Stimulated activated naive B cell treated with anti-CD40 and anti-IgM and Interleukin-4, amounts not matched to agents 10 μg/mL and 1 μg/mL and 100 μg/mL, for 72 hours (primary cell): ENCODE measurements around the gene GLI3.

ENCODE experiments used
- ATAC-seq, 2 donors: fragments of 150-1000 bp; cut with Tn5 transposase; replicated peaks; 2 replicates each; pipeline ENCODE4 v1.10.0; 2021; ENCODE audit warnings: moderate library complexity in 1 of 2
- DNase-seq: peaks from one replicate; pipeline ENCODE4 v3.0.0; 2021
- H3K27ac Mint-ChIP-seq: one replicate; pipeline ENCODE4 v1.8.0; 2022; ENCODE audit warnings: mild to moderate bottlenecking, mixed read lengths
- H3K27me3 Mint-ChIP-seq, 2 donors: one replicate each; pipeline ENCODE4 v1.8.0; 2022; ENCODE audit warnings: mixed read lengths in 2 of 2
- H3K36me3 Mint-ChIP-seq, 2 donors: one replicate each; pipeline ENCODE4 v1.8.0; 2022; ENCODE audit warnings: mixed read lengths in 2 of 2, mild to moderate bottlenecking in 1 of 2
- H3K4me1 Mint-ChIP-seq, 2 donors: one replicate each; pipeline ENCODE4 v1.8.0; 2022; ENCODE audit warnings: mixed read lengths in 2 of 2, mild to moderate bottlenecking in 1 of 2
- H3K4me3 Mint-ChIP-seq, 2 donors: one replicate each; pipeline ENCODE4 v1.8.0; 2022; ENCODE audit warnings: mild to moderate bottlenecking in 2 of 2, mixed read lengths in 2 of 2, moderate library complexity in 1 of 2
- H3K9me3 Mint-ChIP-seq, 2 donors: one replicate each; pipeline ENCODE4 v1.8.0; 2022; ENCODE audit warnings: mixed read lengths in 2 of 2, mild to moderate bottlenecking in 1 of 2

Gene GLI3

GRCh38 chr7:42236976-42237810 lies at the start of gene GLI3:
GLI3 (minus strand) TSS chr7:42237209; CDS start chr7:42223253, 13,956 bp downstream.
- Mint-ChIP-seq H3K36me3 (peaks cover 0 to 4% of the 10 kb centered on the region in 2 donors), H3K4me3 (peak within 1 kb of the TSS; percentile 85 to 91), H3K4me1 (peaks cover 12 to 20% of the 10 kb centered on the region in 2 donors), H3K27me3 (peaks cover 59 to 81% of the 10 kb centered on the region in 2 donors), H3K27ac (peak within 1 kb of the TSS; percentile 75), H3K9me3 (no peaks in the 10 kb centered on the region)
- peak; percentile 71 to 76 for ATAC-seq
- DNase-seq, result peak; percentile 8

DNA sequence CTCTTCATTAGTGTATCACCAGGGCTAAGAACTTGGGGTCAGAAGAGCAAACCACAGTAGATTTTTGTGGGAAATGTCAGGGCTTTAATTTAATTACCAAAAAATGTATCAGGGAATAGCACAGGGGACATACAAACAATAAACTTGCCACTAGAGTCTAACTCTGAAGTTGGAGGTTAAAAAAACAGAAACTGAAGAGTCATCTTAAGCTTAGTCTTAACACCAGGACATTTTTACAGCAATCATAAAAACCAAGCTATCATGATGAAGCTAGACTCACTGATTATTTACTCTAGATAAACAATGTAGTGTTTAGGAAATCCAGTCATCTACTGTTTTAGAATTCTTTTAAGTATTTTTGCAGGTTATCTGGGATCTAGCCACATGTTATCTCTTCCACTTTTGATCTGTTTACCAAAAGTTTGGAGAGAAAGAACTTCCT lies 48.4 kb upstream of the GLI3 start:
- DNase-seq (no peak), ATAC-seq (no peak)
- H3K4me1 Mint-ChIP-seq, result no peaks in the 10 kb centered on the region
- H3K4me3 Mint-ChIP-seq, result no peak overlapping the region
- peaks cover 5 to 7% of the 10 kb centered on the region in 2 donors for H3K27me3 Mint-ChIP-seq
- H3K27ac Mint-ChIP-seq, result no peak overlapping the region
- no peaks in the 10 kb centered on the region for H3K36me3 Mint-ChIP-seq
- H3K9me3 Mint-ChIP-seq, result no peaks in the 10 kb centered on the region

- no peak for DNase-seq
- H3K27me3 Mint-ChIP-seq, result peaks cover 5 to 13% of the 10 kb centered on the region in 2 donors
- no peak overlapping the region for H3K27ac Mint-ChIP-seq
- no peaks in the 10 kb centered on the region for H3K36me3 Mint-ChIP-seq
- no peaks in the 10 kb centered on the region for H3K9me3 Mint-ChIP-seq
- H3K4me3 Mint-ChIP-seq, result no peak overlapping the region
- H3K4me1 Mint-ChIP-seq, result no peaks in the 10 kb centered on the region
- no peak for ATAC-seq
These were observed 46.5 kb upstream of the GLI3 start for GRCh38 chr7:42283553-42283952.

DNA sequence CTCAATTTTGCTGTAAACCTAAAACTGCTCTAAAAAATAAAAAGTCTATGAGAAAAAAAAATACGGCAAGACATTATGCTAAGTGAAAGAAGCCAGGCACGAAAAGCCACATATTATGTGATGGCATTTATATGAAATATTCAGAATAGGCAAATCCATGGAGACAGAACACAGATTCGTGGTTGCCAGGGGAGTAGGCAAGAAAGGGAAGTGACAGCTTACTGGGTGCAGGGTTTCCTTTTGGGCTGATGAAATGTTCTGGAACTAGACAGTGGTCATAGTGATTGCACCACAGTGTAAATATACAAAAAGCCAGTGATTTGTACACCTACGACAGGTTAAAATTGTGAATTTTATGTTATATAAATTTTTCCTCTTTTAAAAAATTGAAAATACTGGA lies 41.3 kb upstream of the GLI3 start:
- no peak for DNase-seq
- Mint-ChIP-seq H3K4me1 (no peaks in the 10 kb centered on the region), H3K27me3 (peaks cover 5% of the 10 kb centered on the region in 2 donors), H3K36me3 (no peaks in the 10 kb centered on the region), H3K9me3 (no peaks in the 10 kb centered on the region), H3K27ac (no peak overlapping the region), H3K4me3 (no peak overlapping the region)
- no peak for ATAC-seq

GRCh38 chr7:42274053-42274452 lies 37.0 kb upstream of the GLI3 start:
- Mint-ChIP-seq H3K4me1 (peaks cover 2 to 7% of the 10 kb centered on the region in 2 donors), H3K27ac (no peak overlapping the region), H3K4me3 (no peak overlapping the region), H3K27me3 (peaks cover 0 to 5% of the 10 kb centered on the region in 2 donors), H3K36me3 (no peaks in the 10 kb centered on the region), H3K9me3 (no peaks in the 10 kb centered on the region)
- DNase-seq (no peak), ATAC-seq (no peak)

DNA sequence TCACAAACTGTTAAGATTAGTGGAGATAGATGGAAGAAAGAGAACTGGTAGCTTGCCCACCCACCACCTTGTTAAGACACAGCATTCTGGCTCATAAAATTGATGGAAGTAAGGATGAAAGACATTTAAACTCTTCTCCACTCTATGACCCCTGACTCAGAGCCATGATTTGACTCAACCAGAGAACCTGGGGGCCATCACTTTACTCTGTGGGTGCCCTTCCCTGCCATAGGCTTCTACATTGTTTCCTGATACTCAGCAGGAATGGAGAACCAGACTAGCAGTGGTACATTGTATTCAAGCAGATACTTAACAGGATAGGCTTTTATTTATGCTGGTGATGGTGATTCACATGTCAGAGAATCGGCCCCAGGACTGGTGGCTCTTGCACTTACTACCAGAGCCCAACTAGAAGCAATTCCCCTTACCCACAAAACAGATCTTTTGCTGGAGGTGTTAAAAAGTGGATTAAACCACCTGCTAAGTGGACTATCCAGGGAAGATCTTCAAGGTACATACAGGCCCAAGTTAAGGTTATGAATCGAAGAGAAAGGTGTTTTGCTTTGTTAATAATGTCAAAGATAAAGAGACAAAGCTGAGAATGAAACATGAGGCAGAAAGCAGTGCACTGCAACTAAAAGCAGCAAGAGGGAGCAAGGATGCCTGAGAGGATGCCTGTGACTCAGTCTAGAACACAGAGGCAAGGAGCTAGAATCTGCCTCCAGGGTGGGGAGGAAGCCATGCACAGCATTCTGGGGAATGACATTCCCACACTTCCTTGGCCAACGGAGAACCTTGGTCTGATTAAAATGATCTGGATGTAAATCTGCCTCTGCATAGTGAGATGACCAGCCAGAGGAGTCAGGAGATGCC lies 36.0 kb upstream of the GLI3 start:
- DNase-seq (no peak), ATAC-seq (no peak)
- Mint-ChIP-seq H3K4me1 (peaks cover 2 to 7% of the 10 kb centered on the region in 2 donors), H3K27me3 (no peaks in the 10 kb centered on the region), H3K4me3 (no peak overlapping the region), H3K9me3 (no peaks in the 10 kb centered on the region), H3K27ac (no peak overlapping the region), H3K36me3 (no peaks in the 10 kb centered on the region)

DNA sequence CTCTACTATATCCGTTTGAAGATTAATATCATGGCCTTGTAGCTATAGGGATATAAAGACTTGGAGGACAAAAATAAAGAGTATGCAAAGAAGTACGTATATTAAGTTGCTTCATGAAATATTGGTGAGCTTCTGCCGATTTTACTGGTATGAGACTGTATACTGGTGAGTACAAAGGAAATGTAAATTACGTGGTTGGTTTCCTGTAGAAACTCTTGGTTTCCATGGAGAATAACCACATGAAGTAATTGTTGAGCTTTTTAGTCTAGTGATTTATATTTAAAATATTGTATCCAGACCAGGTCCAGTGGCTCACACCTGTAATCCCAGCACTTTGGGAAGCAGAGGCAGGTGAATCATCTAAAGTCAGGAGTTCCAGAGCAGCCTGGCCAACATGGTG lies 32.2 kb upstream of the GLI3 start:
- Mint-ChIP-seq H3K4me1 (peaks cover 2 to 7% of the 10 kb centered on the region in 2 donors), H3K9me3 (no peaks in the 10 kb centered on the region), H3K4me3 (no peak overlapping the region), H3K27ac (no peak overlapping the region), H3K36me3 (no peaks in the 10 kb centered on the region), H3K27me3 (peaks cover 0 to 3% of the 10 kb centered on the region in 2 donors)
- no peak for ATAC-seq
- DNase-seq, result no peak

- H3K36me3 Mint-ChIP-seq, result no peaks in the 10 kb centered on the region
- ATAC-seq, result no peak
- H3K27ac Mint-ChIP-seq, result no peak overlapping the region
- DNase-seq, result no peak
- no peak overlapping the region for H3K4me3 Mint-ChIP-seq
- no peaks in the 10 kb centered on the region for H3K9me3 Mint-ChIP-seq
- peaks cover 7% of the 10 kb centered on the region in 2 donors for H3K27me3 Mint-ChIP-seq
- no peaks in the 10 kb centered on the region for H3K4me1 Mint-ChIP-seq
These were observed 27.7 kb upstream of the GLI3 start for GRCh38 chr7:42264702-42265101.

DNA sequence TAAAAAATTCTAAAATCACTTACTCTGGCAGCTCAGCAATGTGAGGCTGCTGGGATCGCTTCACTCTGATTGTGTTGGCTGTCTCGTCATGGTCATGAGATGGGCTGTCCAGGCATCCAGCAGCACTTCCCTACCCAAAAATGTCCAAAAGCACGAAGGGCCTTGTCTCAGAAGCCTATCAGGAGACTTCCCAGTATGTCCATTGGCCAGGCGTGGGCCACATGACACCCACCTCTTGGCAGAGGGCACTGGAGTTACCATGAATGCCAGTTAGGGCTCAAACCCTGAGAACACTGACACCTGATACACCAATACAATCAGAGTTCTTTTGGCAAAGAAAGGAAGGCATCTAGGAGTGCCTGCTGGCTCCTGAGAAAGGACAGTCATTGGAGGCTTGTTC lies 27.0 kb upstream of the GLI3 start:
- Mint-ChIP-seq H3K36me3 (no peaks in the 10 kb centered on the region), H3K4me3 (no peak overlapping the region), H3K27ac (no peak overlapping the region), H3K4me1 (no peaks in the 10 kb centered on the region), H3K9me3 (no peaks in the 10 kb centered on the region), H3K27me3 (peaks cover 7% of the 10 kb centered on the region in 2 donors)
- DNase-seq, result no peak
- no peak for ATAC-seq

GRCh38 chr7:42262964-42263363 lies 26.0 kb upstream of the GLI3 start:
- H3K27ac Mint-ChIP-seq, result no peak overlapping the region
- DNase-seq (no peak), ATAC-seq (no peak)
- no peak overlapping the region for H3K4me3 Mint-ChIP-seq
- H3K36me3 Mint-ChIP-seq, result no peaks in the 10 kb centered on the region
- peaks cover 7 to 17% of the 10 kb centered on the region in 2 donors for H3K27me3 Mint-ChIP-seq
- H3K4me1 Mint-ChIP-seq, result no peaks in the 10 kb centered on the region
- H3K9me3 Mint-ChIP-seq, result peaks cover 0 to 2% of the 10 kb centered on the region in 2 donors

- Mint-ChIP-seq H3K4me1 (no peaks in the 10 kb centered on the region), H3K36me3 (no peaks in the 10 kb centered on the region), H3K27me3 (peaks cover 0 to 10% of the 10 kb centered on the region in 2 donors), H3K4me3 (no peak overlapping the region), H3K9me3 (peaks cover 0 to 8% of the 10 kb centered on the region in 2 donors), H3K27ac (no peak overlapping the region)
- DNase-seq (no peak), ATAC-seq (no peak)
These were observed 17.2 kb upstream of the GLI3 start for GRCh38 chr7:42254217-42254616.

- peaks cover 0 to 7% of the 10 kb centered on the region in 2 donors for H3K9me3 Mint-ChIP-seq
- H3K27me3 Mint-ChIP-seq, result peaks cover 0 to 4% of the 10 kb centered on the region in 2 donors
- H3K36me3 Mint-ChIP-seq, result no peaks in the 10 kb centered on the region
- no peaks in the 10 kb centered on the region for H3K4me1 Mint-ChIP-seq
- DNase-seq, result no peak
- ATAC-seq, result no peak
- H3K27ac Mint-ChIP-seq, result no peak overlapping the region
- H3K4me3 Mint-ChIP-seq, result no peak overlapping the region
These were observed 16.3 kb upstream of the GLI3 start for GRCh38 chr7:42253316-42253715.

- Mint-ChIP-seq H3K27me3 (no peaks in the 10 kb centered on the region), H3K27ac (no peak overlapping the region), H3K9me3 (peaks cover 0 to 5% of the 10 kb centered on the region in 2 donors), H3K36me3 (no peaks in the 10 kb centered on the region), H3K4me3 (no peak overlapping the region), H3K4me1 (no peaks in the 10 kb centered on the region)
- no peak for DNase-seq
- ATAC-seq, result no peak
These were observed 13.4 kb upstream of the GLI3 start for GRCh38 chr7:42250411-42250810.

GRCh38 chr7:42248579-42248978 lies 11.6 kb upstream of the GLI3 start:
- Mint-ChIP-seq H3K36me3 (no peaks in the 10 kb centered on the region), H3K4me1 (no peaks in the 10 kb centered on the region), H3K4me3 (no peak overlapping the region), H3K9me3 (peaks cover 0 to 5% of the 10 kb centered on the region in 2 donors), H3K27ac (no peak overlapping the region), H3K27me3 (no peaks in the 10 kb centered on the region)
- no peak for DNase-seq
- no peak for ATAC-seq
